Ureter (tissue), 1 donor: ENCODE measurements around the gene CUBN. TPM values are rescaled to one million over a fixed set of nuclear protein-coding genes. Genes with fewer than 3 reads are reported as not detected.

Experiments used
- DNase-seq: peaks from one replicate; pipeline ENCODE4 v3.0.0-alpha.2; 2020; ENCODE audit warnings: low spot score
- total RNA-seq: library from RNA; stranded (reverse); gene quantifications from one replicate; pipeline ENCODE4 v1.2.4, GENCODE V29; 2023
- donor health status: DM: yes; HTN: yes; CAD: no.

The CUBN gene
- total RNA-seq = 2.4 TPM

DNA sequence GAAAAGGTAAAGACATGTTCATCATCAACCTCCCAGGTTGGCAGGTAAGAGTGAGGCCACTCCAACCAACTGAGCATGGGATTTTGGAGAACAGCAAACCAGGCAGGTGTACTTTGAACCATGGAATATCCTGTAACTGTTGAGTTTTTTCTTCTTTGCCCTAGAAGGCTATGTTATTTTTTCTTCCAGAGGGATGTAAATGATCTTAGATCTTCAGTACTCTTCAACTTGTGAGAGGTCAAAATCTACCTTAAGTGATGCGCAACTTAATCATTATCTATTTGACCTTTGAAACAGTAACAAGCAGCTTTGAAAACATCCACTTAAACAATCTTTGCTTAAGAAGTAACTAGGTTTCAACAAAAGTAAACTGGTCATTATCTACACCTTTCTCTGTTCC is at the start of gene CUBN:
Gene CUBN, minus strand, starts transcription at position 71 of the 400 bp plus-strand sequence. Its CDS starts 46 bp downstream, at position 25.
- no peak for DNase-seq

DNA sequence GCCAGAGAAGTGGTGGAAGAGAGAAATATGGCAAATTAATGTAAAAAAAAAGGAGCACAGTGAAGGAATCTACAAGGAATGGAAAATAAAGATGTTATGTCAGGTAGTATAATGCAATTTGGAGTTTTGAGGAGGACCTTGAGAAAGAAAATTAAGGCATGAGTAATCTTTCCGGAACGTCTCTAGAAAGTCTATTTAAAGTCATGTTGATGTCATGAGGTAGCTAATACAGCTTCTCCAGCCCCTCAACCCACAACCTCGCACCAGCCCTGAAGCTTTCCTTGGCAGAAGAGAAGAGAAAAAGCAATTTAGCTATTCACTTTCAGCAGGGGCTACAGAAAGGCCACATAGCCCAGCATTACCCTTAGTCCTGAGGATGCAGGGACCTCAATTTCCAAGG is 49.4 kb upstream of the CUBN start:
- DNase-seq = no peak

DNA sequence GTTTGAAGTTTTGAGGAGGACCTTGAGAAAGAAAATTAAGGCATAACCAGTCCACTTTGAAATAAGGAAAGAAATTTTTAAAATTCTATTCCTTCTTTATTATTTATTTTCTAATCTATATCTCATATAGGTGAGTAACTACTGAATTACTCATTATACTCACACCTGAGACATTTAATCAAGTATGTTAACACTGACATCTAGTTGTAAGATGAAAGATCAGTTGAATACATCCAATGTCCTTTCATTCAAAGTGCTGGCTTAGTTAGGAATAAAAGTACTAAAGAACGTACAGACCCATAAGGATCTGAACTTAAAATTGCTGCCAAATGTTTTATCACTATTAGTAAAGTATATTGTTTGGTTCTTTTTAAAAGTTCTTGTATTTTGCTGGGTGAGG is 48.4 kb upstream of the CUBN start:
- no peak for DNase-seq

DNA sequence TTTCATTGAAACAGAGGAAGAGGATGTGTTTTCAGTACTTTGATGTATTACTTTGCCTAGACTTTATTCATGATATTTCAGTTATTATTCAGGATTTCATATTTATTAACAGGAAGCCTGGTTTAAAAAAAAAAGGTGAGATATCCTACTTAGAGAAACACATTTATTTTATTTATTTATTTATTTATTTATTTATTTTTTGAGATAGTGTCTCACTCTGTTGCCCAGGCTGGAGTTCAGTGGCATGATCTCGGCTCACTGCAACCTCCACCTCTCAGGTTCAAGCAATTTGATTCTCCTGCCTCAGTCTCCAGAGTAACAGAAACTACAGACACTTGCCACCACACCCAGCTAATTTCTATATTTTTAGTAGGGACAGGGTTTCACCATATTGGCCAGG is 47.4 kb upstream of the CUBN start:
- DNase-seq = no peak

DNA sequence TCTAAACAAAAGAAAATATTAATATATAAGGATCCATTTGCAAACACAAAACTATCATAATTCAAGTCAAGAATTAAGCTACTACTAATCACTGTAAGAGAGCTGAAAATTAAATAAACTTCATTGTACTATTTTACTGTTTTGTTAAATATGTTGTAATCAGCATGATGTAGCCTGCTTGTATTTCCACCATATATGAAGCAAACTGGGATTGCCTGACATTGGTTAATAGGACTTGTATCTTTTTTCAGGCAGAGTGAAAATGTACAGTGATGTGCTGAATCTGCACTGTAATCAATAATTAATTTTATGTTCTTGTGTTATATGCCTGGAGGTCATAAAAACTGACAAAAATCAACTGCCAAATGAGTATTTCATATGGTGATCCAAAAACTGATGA is 46.5 kb upstream of the CUBN start:
- no peak for DNase-seq

DNA sequence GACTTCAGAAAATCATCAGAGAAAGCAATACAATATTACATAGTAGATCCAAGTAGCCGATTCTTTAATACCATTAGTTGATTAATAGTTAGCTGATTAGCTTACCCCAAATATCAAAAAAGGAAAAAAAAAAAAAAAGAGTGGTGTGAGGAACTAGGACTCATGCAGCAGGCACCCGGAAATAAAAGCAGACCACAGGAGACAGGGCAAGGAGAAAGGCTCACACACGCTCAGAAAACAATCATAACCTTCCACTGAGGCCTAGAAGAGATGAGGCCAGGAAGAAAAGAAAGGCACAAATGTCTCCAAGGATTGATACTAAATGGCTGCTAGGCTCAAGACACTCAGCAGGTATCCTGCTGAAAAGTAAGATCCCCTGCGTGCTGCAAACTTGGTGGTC is 45.9 kb upstream of the CUBN start:
- no peak for DNase-seq

DNA sequence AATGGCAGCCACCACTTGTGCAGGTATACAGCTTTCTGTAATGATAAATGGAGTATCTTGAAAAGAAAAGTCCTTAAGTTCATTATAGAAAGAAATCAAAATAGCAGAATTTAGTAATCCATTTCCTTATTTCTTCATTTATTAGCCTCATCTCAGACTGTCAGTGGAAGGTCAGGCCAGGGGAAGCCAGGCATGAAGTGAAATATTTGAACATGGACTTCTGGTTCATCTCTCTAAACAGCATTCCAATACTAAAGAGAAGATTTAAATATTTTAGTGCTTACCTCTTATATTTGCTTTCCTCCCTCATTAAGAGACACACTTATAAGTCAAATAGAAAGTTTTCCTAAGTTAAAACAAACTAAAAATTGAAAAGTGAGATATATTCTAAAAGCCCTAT is 45.0 kb upstream of the CUBN start:
- DNase-seq = no peak

DNA sequence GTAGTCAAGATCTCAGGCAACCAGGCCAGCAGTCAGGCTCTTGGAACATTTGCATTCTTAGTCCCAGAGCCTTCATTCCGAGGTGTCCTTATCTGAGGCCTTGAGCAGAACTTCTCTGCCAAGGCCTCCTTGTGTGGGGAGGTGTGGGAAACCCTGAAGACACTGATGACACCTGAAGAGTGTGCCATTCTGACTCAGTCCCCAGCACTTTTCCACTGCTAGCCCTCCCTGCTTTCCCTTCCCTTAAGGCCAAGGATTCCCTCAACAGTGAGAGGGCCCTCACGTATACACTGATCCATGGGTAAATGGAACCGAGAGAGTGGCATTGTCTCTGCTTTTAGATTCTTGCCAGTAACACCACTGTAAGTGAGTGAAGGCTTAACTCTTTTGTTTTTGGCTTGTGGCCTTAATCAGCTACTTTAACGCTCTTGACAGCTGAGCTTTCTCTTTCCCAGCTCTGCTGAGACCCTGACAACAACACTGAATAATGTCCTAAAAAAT is 41.6 kb upstream of the CUBN start:
- no peak for DNase-seq

DNA sequence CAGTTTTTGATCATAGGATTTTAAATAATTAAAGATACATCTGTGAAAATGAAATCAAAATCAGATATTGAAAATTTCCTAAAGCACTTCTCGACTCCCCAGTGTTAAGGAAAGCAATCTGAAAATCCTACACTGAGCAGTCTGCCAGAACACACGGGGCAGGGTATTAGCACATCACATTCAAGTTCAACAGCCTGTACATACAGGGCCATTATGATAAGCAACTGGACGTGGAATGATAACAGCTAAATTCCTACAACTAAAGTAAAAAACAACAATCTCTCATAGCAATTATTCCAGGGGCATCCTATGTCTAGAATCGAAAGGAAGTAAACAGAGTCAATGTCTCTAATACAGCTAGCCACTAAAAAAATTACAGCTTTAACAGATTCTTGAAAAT is 40.2 kb upstream of the CUBN start:
- DNase-seq = no peak

DNA sequence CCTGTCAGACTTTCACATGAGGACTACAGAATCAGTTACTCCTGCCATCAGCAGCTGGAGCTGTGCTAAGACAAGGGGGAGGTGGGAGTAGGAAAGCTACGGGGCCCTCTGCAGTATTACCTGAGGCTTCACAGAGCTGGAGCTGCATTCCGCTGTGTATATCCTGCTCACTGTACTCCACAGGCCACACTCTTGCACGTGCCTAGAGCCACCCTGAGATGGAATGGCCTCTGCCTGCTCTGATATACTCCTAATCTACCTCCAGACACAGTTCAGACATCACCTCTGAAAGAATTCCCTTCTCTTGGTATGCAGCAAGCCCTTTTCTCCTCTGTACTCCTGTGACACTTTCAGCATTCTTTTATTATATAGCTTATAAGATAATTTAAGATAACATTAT is 37.1 kb upstream of the CUBN start:
- no peak for DNase-seq

DNA sequence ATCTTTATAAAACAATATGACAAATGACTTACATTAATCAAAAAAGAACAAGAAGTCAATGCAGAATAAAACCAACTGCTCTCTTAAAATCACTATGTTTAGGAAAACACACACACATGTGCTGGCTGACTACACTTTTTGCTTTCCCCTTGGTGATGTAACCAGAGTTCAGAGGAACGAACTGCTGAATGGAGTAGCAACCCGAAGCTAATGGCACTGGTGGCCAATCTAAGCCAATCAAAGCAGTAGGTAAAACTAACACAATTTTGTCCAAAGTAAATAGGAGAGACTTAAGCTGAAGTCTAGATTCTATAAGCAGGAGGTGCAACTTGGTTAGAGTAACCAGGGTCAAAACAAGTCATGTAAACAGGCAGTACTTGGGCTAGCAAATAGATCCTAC is 33.2 kb upstream of the CUBN start:
- DNase-seq = no peak

DNA sequence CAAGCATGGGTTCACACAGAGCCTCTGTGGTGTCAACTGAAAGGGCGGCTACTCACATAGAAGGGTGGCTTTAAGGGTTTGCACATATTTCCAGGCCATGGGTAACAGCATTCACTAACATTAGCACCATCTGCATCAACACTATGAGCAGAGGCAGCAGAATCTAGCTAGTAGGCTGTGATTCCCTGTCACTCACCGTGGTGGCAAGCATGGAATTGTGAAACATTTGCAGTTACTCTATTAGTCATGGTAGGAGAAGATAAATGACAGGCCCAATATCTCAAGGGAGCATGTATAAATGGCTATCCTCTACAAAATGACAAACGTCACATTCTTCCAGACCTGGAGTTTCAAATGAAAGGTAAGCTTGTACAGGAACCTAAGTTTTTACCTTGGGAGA is 32.2 kb upstream of the CUBN start:
- DNase-seq = no peak

DNA sequence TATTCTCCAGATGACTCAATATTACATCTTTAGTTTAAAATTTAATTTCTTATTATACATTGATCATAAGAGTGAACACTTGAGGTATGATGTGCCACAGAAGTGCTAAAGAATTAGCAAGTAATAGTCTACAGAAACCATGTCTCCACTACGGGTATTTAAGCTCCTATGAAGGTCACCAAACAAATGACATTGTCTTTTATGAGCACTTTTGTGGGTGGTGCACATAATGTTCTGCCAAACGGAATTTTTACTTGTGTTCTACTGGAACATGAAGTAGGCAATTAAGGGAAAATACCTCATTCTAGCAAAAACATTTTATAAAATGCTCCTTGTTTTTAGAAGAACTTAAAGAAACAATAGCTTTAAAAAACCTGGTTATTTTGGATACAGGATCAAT is 27.4 kb upstream of the CUBN start:
- no peak for DNase-seq

DNA sequence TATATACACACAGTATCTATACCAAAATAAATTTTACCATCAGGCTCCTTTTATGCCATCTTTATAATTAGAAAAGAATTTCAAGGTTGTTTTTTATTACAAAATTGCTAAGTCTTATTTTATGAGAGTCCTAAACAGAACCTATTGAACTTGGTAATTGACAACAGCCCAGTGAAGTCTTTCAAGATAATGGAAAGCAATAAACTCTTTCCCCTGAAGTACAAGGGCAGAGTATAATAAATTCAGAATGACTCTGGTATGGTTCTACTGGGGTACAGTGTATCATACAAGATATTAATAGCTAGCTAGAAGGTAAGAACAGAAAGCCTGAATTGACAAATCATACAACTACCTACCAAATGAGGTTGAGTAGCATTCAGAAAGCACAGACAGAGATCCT is 26.2 kb upstream of the CUBN start:
- no peak for DNase-seq

DNA sequence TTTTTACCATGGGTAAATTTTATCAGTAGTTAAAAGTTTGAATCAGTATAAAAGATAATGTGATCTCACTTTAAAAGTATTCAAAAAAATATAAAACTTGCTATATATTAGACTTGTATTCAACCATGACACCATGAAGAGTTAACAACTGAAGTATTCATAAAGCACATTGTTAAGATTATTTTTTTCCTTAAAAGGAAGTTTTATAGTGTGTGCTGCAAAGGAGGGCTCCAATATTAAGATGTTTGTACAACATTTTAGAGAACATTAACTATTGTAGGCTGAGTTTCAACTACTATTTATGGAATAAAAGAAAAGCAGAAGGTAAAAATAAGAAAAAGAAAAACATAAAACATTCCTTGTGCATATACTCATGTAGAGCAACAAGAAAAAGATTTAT is 24.5 kb upstream of the CUBN start:
- DNase-seq = no peak

DNA sequence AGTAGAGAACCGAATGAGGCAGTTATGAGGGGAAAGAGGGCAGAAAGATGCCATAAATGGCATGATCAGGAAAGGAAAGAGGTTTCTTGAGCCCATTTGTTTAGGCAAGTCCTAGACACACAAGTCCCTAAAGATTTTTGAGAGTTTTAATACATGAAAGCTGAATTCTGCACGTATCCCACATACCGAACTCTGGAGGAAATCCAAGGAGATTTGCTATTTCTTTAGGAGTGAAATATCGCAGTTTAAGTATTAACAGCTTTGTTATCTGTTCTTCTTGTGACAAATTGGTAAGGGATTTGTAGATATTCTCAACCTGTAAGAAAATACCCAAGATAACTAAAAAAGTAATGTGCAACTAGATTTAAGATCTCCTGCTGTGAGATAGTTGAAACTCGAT is 23.7 kb upstream of the CUBN start:
- no peak for DNase-seq

DNA sequence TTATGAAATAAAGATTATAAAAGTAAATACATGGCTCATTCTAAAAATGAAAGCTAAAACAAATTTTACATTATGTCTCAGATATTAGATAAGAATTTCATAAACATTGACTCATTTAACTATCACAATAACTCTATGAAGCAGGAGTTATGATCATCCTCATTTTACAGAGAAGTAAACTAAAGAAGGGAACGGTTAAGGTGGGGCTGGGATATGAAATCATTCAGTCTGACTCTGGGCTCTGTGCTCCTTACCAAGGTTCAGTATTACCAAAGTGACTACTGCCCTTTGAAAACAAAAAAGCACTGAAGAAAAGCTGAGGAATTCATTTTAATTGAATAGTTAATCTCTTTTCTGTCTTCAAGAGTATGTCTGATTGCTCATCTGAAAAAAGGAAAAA is 22.1 kb upstream of the CUBN start:
- DNase-seq = no peak

DNA sequence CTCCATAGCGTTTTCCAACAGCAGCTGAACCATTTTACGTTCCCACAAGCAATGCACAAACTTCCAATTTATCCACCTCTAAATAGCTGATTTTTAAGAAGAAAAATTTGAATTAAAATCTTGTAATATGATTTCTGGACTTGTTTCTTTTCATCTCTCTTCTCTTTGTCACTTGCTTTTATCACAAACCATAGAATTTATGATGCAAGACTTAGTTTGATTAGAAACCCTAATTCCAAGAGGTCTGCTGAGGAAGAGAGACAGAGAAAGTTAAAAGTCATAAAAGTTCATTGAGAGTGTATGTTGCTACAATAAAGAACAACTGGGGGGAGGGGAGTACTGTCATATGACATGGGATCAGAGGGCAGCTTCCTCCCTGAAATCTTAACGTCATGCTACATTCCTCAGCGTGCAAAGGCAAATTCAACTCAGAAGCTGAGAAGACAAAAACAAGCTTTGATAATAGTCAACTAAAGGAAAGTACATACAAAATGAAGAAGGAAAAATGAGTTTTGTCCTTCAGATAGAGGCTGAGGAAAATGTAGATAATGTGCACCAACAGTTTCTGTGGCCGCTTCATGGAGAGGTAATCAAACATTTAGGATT is 18.4 kb upstream of the CUBN start:
- DNase-seq = no peak

DNA sequence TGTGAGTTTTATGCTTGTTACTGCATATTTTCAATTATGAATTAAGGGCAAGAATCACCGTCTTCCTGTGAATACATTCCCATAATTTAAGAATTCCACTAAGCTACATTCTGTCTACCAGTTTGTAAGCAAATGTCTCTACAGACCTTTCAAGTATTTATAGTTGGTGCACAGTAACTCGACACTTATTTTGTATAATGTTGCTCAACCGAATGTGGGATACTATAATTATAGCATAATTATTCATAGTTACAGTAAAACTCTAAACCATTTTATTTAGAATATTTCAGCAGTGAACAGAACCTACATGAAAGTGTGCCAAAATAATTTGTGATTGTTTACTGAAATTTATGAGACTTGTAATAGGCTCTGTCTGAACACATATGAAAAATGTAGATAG is 17.3 kb upstream of the CUBN start:
- no peak for DNase-seq

DNA sequence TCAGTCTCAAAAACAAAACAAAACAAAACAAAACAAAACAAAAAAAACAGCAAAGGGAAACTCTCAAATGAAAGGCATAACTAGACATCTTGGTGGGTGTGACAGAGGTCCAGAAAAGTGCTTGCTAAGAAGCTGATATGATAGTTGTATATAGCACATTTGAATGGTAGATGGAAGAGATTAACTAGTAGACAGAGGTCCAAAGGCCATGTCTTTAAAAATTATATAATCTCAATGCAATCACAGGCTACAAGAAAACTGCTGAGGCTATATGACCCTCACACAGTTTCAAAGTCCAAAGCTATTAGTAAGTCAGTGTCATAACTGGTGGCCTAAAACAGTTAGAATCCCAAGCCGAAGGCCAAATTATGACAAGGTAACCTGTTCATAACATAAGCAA is 15.6 kb upstream of the CUBN start:
- DNase-seq = no peak

DNA sequence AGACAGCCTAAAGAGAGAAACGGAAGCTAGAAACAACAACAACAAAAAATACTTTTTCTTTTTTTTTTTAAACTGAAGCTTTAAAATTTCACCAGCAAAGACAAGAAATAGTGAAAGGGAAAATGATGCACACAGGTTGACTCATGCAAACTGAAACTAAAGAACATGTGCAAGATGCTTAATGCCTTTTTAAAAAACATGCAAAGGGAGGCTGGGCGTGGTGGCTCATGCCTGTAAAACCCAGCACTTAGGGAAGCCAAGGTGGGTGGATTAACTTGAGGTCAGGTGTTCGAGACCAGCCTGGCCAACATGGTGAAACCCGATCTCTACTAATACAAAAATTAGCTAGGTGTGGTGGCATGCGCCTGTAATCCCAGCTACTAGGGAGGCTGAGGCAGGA is 15.1 kb upstream of the CUBN start:
- no peak for DNase-seq

DNA sequence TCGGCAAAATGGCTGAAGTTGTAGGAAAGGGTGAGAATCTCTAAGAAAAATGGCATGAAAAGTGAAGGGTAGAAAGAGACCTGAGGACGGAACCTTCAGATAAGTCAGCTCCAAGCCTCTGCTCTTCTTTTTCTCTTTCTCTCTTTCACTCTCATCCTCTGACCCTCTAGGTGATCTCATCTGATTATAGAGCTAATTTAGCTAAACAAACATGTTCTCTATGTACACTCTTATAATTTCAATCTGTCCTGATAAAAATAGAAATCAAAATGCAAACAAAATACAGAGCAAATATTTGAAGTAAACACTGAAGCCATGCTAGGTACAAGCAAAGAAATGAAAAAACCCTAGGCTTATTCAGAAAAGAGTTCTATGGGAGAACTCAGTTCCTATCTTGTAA is 14.4 kb upstream of the CUBN start:
- DNase-seq = no peak

DNA sequence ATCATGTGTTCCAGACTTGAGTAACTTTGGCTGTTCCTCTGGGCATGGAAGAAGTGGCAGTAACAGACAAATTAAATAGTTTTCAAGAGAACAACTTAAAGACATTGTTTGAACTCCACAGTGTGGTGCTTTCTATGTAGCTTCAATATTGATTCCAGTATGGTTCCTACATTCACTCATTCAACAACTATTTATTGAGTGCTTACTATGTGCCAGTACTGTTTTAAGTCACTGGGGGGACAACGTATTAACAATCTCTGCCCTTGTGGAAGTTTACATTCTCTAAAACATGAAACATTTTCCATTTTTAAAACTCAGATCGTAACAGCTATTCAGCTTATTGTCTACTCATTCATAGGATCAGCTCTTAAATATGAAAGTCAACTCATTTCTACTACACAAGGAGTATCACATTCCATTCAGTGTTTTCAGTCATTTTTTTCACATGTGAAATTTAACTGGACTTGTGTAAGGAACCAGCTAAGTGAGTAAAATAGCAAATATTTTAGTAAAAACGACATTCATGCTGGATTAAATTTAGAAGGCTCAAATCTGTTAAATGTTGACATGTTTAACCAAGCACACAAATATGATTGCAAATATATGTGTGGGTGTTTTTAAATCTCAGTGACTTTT is 13.6 kb upstream of the CUBN start:
- no peak for DNase-seq
